H1 (cell line): ENCODE data around the gene BRAT1. TPM values are rescaled to one million over a fixed set of nuclear protein-coding genes. Genes with fewer than 3 reads are reported as not detected.

Experiments used
- CTCF ChIA-PET: fragments of 300-600 bp; sonication (Branson Sonifier 250); formaldehyde crosslinking; loops from one replicate; lab custom pipeline; 2021; ENCODE audit not compliant: partially characterized antibody; lab: Charles Lee
- POLR2A ChIA-PET: fragments of 300-600 bp; sonication (Branson Sonifier 250); formaldehyde crosslinking; loops from one replicate; lab custom pipeline; 2021; ENCODE audit warnings: inconsistent platforms; ENCODE audit not compliant: partially characterized antibody; lab: Charles Lee
- DNase-seq, 2 experiments: peaks; one replicate each; pipeline versions ENCODE4 v3.0.0 to v3.0.0-alpha.2; 2010 to 2022; ENCODE audit warnings: low spot score in 2 of 2, low read depth in 1 of 2, mixed read lengths in 1 of 2
- FAIRE-seq: peaks from 2 replicates; lab custom pipeline; 2011; peaks lifted over from hg19 to GRCh38; lab: Jason Lieb, UNC
- H2AFZ ChIP-seq: 2 replicates; pipeline ENCODE4 v1.8.1; 2012; ENCODE audit warnings: low read length, inconsistent platforms
- H2AK5ac ChIP-seq: 2 replicates; pipeline ENCODE4 v1.6.1; 2013; ENCODE audit warnings: low read depth, low read length
- H2BK120ac ChIP-seq: replicated peaks from 2 replicates; pipeline ENCODE3; 2013; ENCODE audit warnings: low read depth, low read length, inconsistent platforms
- H2BK12ac ChIP-seq: 2 replicates; pipeline ENCODE4 v1.6.1; 2013; ENCODE audit warnings: low read depth, low read length
- H2BK15ac ChIP-seq: 2 replicates; pipeline ENCODE4 v1.6.1; 2013; ENCODE audit warnings: low read length
- H2BK20ac ChIP-seq: 2 replicates; pipeline ENCODE4 v1.6.1; 2013; ENCODE audit warnings: low read length
- H2BK5ac ChIP-seq: 2 replicates; pipeline ENCODE4 v1.6.1; 2013; ENCODE audit warnings: low read depth, low read length
- H3K14ac ChIP-seq: 2 replicates; pipeline ENCODE4 v1.6.1; 2013; ENCODE audit warnings: inconsistent platforms; ENCODE audit not compliant: insufficient read length
- H3K18ac ChIP-seq: 2 replicates; pipeline ENCODE4 v1.6.1; 2013; ENCODE audit warnings: low read length; ENCODE audit errors: extremely low read depth
- H3K23ac ChIP-seq: 2 replicates; pipeline ENCODE4 v1.6.1; 2013; ENCODE audit warnings: inconsistent platforms; ENCODE audit not compliant: insufficient read length
- H3K23me2 ChIP-seq: 2 replicates; pipeline ENCODE4 v1.6.1; 2013; ENCODE audit warnings: low read depth, low read length
- H3K27ac ChIP-seq: 2 replicates; pipeline ENCODE4 v1.6.1; 2011; ENCODE audit warnings: low read depth, low read length, inconsistent platforms
- H3K27me3 ChIP-seq, 4 experiments: replicated peaks in 1 of 4; 1 replicate in 1 of 4; 2 replicates in 3 of 4; pipeline versions ENCODE4 v1.6.1 to v1.8.1; 2011 to 2013; ENCODE audit warnings: low read length in 3 of 4, mild to moderate bottlenecking in 3 of 4, inconsistent platforms in 2 of 4, mixed read lengths in 2 of 4, moderate library complexity in 1 of 4; ENCODE audit not compliant: control insufficient read depth in 3 of 4, insufficient read depth in 3 of 4; ENCODE audit errors: extremely low read depth in 1 of 4
- H3K36me3 ChIP-seq, 4 experiments: 2 replicates each; pipeline versions ENCODE4 v1.6.1 to v1.8.1; 2011 to 2013; ENCODE audit warnings: mild to moderate bottlenecking in 4 of 4, low read length in 3 of 4, moderate library complexity in 2 of 4, control low read depth in 1 of 4, inconsistent platforms in 1 of 4; ENCODE audit not compliant: insufficient read depth in 4 of 4, control insufficient read depth in 2 of 4
- H3K4ac ChIP-seq: replicated peaks from 2 replicates; pipeline ENCODE3; 2013; ENCODE audit warnings: low read length, low read depth, mixed read lengths, inconsistent platforms; ENCODE audit not compliant: insufficient read length
- H3K4me1 ChIP-seq, 4 experiments: replicated peaks in 1 of 4; 1 replicate in 1 of 4; 2 replicates in 3 of 4; pipeline versions ENCODE4 v1.6.1 to v1.8.1; 2011 to 2013; ENCODE audit warnings: low read length in 3 of 4, inconsistent platforms in 2 of 4, mixed read lengths in 1 of 4; ENCODE audit not compliant: insufficient read depth in 4 of 4, control insufficient read depth in 3 of 4
- H3K4me2 ChIP-seq, 2 experiments: 2 replicates each; pipeline versions ENCODE4 v1.6.1 to v1.8.1; 2011 to 2013; ENCODE audit warnings: low read depth in 2 of 2, low read length in 2 of 2, control low read depth in 1 of 2, inconsistent platforms in 1 of 2, mild to moderate bottlenecking in 1 of 2; ENCODE audit not compliant: insufficient read depth in 1 of 2
- H3K4me3 ChIP-seq, 4 experiments: fragments of 200-600, 300-600 bp in 1 of 4; sonication (generic), shearing (Covaris generic), sonication (Bioruptor Twin) in 1 of 4; 2 replicates each; pipeline versions ENCODE4 v1.5.1 to v1.8.1; 2011 to 2016; ENCODE audit warnings: low read length in 4 of 4, low read depth in 3 of 4, control low read depth in 2 of 4, inconsistent platforms in 2 of 4, mild to moderate bottlenecking in 2 of 4, mixed read lengths in 1 of 4, moderate library complexity in 1 of 4; ENCODE audit not compliant: insufficient read depth in 2 of 4; ENCODE audit errors: extremely low read depth in 1 of 4
- H3K56ac ChIP-seq: replicated peaks from 2 replicates; pipeline ENCODE3; 2013; ENCODE audit warnings: low read depth, mild to moderate bottlenecking, mixed read lengths, low read length, inconsistent platforms; ENCODE audit not compliant: insufficient read length
- H3K79me1 ChIP-seq: 2 replicates; pipeline ENCODE4 v1.6.1; 2013; ENCODE audit warnings: low read depth, low read length, control low read depth
- H3K79me2 ChIP-seq, 2 experiments: 2 replicates each; pipeline versions ENCODE4 v1.6.1 to v1.8.1; 2012 to 2013; ENCODE audit warnings: low read length in 2 of 2, mild to moderate bottlenecking in 2 of 2, inconsistent platforms in 1 of 2; ENCODE audit not compliant: insufficient read depth in 2 of 2, control insufficient read depth in 1 of 2
- H3K9ac ChIP-seq, 4 experiments: replicated peaks in 1 of 4; 1 replicate in 1 of 4; 2 replicates in 3 of 4; pipeline versions ENCODE4 v1.6.1 to v1.8.1; 2011 to 2013; ENCODE audit warnings: low read depth in 3 of 4, low read length in 3 of 4, control low read depth in 2 of 4, mild to moderate bottlenecking in 2 of 4, moderate library complexity in 2 of 4, inconsistent platforms in 1 of 4; ENCODE audit errors: extremely low read depth in 1 of 4
- H3K9me3 ChIP-seq, 2 experiments: 2 replicates each; pipeline versions ENCODE4 v1.6.1 to v1.8.1; 2012 to 2013; ENCODE audit warnings: mild to moderate bottlenecking in 2 of 2, moderate library complexity in 2 of 2, control low read depth in 1 of 2, inconsistent platforms in 1 of 2, low read depth in 1 of 2, low read length in 1 of 2, mixed read lengths in 1 of 2; ENCODE audit not compliant: insufficient read depth in 2 of 2
- H4K20me1 ChIP-seq, 2 experiments: replicated peaks in 1 of 2; 2 replicates each; pipeline versions ENCODE3 to v1.8.1; 2011 to 2013; ENCODE audit warnings: inconsistent platforms in 2 of 2, low read length in 2 of 2, mild to moderate bottlenecking in 1 of 2; ENCODE audit not compliant: insufficient read depth in 2 of 2, control insufficient read depth in 1 of 2
- H4K5ac ChIP-seq: 2 replicates; pipeline ENCODE4 v1.6.1; 2013; ENCODE audit warnings: low read length, low read depth, mixed read lengths, inconsistent platforms; ENCODE audit not compliant: insufficient read length
- H4K8ac ChIP-seq: 2 replicates; pipeline ENCODE4 v1.8.0; 2013; ENCODE audit warnings: mild to moderate bottlenecking, moderate library complexity, low read length, inconsistent platforms; ENCODE audit not compliant: insufficient read depth; ENCODE audit errors: extremely low read depth
- H4K91ac ChIP-seq: replicated peaks from 2 replicates; pipeline ENCODE3; 2013; ENCODE audit warnings: low read length, mixed read lengths, inconsistent platforms; ENCODE audit not compliant: insufficient read length
- ATF3 ChIP-seq: IDR thresholded peaks from 2 replicates; pipeline ENCODE4 v1.6.1; 2011; ENCODE audit warnings: low read depth, mild to moderate bottlenecking, low read length; ENCODE audit not compliant: insufficient read depth
- BACH1 ChIP-seq: IDR thresholded peaks from 2 replicates; pipeline ENCODE4 v1.6.1; 2012; ENCODE audit warnings: low read length, improper control_type of control experiment
- FOSL1 ChIP-seq: IDR thresholded peaks from 2 replicates; pipeline ENCODE4 v1.6.1; 2011; ENCODE audit warnings: mild to moderate bottlenecking, low read depth, low read length, moderate library complexity; ENCODE audit not compliant: insufficient read depth
- KDM4A ChIP-seq: IDR thresholded peaks from one replicate; pipeline ENCODE4 v1.7.1; 2012; ENCODE audit warnings: low read depth, mild to moderate bottlenecking, moderate library complexity, low read length, inconsistent platforms; ENCODE audit not compliant: severe bottlenecking
- RBBP5 ChIP-seq: IDR thresholded peaks from 2 replicates; pipeline ENCODE4 v1.7.1; 2012; ENCODE audit warnings: low read depth, mild to moderate bottlenecking, inconsistent platforms, low read length, moderate library complexity, borderline replicate concordance
- SP4 ChIP-seq: IDR thresholded peaks from 2 replicates; pipeline ENCODE4 v1.6.1; 2012; ENCODE audit warnings: low read length, inconsistent platforms
- TCF12 ChIP-seq: IDR thresholded peaks from 2 replicates; pipeline ENCODE4 v1.6.1; 2011; ENCODE audit warnings: low read depth, mild to moderate bottlenecking, low read length
- WGBS, 2 experiments: shearing (Covaris generic) in 1 of 2; methylation state at CpG; one replicate each; pipeline versions ENCODE4 v1.1.6 to v1.1.7; 2013 to 2015; ENCODE audit warnings: low lambda C conversion rate in 2 of 2, mixed read lengths in 2 of 2, inconsistent platforms in 1 of 2, low coverage in 1 of 2, missing lambda C conversion rate in 1 of 2; ENCODE audit not compliant: insufficient replicate concordance in 2 of 2, insufficient coverage in 1 of 2, insufficient read length in 1 of 2; ENCODE audit errors: extremely low coverage in 1 of 2, missing lambda C conversion rate in 1 of 2; 5-methylcytosine and 5-hydroxymethylcytosine counted together
- polyA plus RNA-seq, 7 experiments: library from polyadenylated mRNA; depleted of rRNA in 3 of 7; stranded (reverse) in 5 of 7; unstranded in 2 of 7; fragments of >200 nt in 5 of 7; fragments of 200-250 nt in 2 of 7; gene quantifications; 1 replicate in 5 of 7; 2 replicates in 1 of 7; 4 replicates in 1 of 7; pipeline versions ENCODE4 v1.2.1 to v1.2.3, GENCODE V29; 2011 to 2013; ENCODE audit warnings: missing spikeins in 2 of 7, mixed read lengths in 2 of 7
- total RNA-seq: library from RNA; stranded (reverse); fragmentation: NEBNext Ultra II Directional; extraction: Animal tissue kit (Norgen Biotek cat#: 25700); gene quantifications from 2 replicates; pipeline ENCODE4 v1.2.1, GENCODE V29; 2021
- TF ChIP-seq, protein P1 (sequence below), 3 experiments: IDR thresholded peaks; 1 replicate in 2 of 3; 2 replicates in 1 of 3; pipeline versions ENCODE4 v1.5.1 to v1.6.1; 2011; ENCODE audit warnings: low read length in 3 of 3, mild to moderate bottlenecking in 3 of 3, inconsistent platforms in 2 of 3, low read depth in 1 of 3, moderate library complexity in 1 of 3; ENCODE audit not compliant: insufficient read depth in 1 of 3; ENCODE audit errors: control extremely low read depth in 1 of 3

BRAT1 gene
- total and polyA plus RNA-seq, 2 of the 8 experiments (the other 6 are each of a cell fraction or from before 2014, with no cell fraction given) = 36.8 to 42.3 TPM

DNA sequence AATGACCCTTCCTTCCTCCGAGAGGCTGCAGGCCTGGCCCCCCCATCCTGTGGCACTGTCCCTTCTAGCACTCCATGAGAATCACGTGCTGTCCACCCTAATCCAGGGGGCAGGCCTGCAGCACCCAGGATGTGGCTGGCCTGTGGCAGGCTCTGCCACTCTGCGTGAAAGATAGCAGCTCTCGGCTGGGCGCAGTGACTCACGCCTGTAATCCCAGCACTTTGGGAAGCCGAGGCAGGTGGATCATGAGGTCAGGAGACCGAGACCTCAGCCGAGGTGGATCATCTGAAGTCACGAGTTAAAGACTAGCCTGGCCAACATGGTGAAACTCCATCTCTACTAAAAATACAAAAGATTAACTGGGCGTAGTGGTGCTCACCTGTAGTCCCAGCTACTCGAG, 54.6 kb downstream of the BRAT1 start:
- H3K18ac ChIP-seq = no peak overlapping the region
- H3K4me3 ChIP-seq = no peak overlapping the region
- peak overlapping the region; percentile 68; the same call in 1 of the 2 replicates for H2BK12ac ChIP-seq
- 0 out of 2 replicates have a peak overlapping the region, but pooled peaks have one; percentile 9 for H2BK20ac ChIP-seq
- DNase-seq = no peak
- H2AFZ ChIP-seq = no peak overlapping the region
- peak overlapping the region; percentile 58 for H4K91ac ChIP-seq
- no peaks in the 10 kb centered on the region for H3K23me2 ChIP-seq
- H3K27ac ChIP-seq = peak overlapping the region; percentile 75; the same call in 1 of the 2 replicates
- no peaks in the 10 kb centered on the region for H3K36me3 ChIP-seq
- CTCF ChIA-PET = interaction anchor here (0.6 to 8.5 kb wide), 10 partner anchors 12 to 142 kb away, joined by 3 to 67 read pairs (median 4); no protein-coding TSS in a partner anchor
- no peak overlapping the region for H3K4me2 ChIP-seq
- H3K4me1 ChIP-seq = peaks cover 0 to 42% (median 34%) of the 10 kb centered on the region in 4 experiments; a peak in 6 of 7 replicates
- no peak for FAIRE-seq
- peak overlapping the region; percentile 74 for H3K4ac ChIP-seq
- H4K20me1 ChIP-seq = no peaks in the 10 kb centered on the region
- H2BK5ac ChIP-seq = peak overlapping the region; percentile 89; the same call in 1 of the 2 replicates
- H3K79me2 ChIP-seq = no peaks in the 10 kb centered on the region
- no peaks in the 10 kb centered on the region for H3K9me3 ChIP-seq
- H3K27me3 ChIP-seq = no peaks in the 10 kb centered on the region
- WGBS, 2 experiments = 90% methylated on average over 12 of the region's 12 CpGs; no CpG with 5 or more reads in 1 of the 2 experiments
- 0 out of 2 replicates have a peak overlapping the region, but pooled peaks have one; percentile 46 for H2BK15ac ChIP-seq
- no peak overlapping the region for H3K56ac ChIP-seq
- H2BK120ac ChIP-seq = peak overlapping the region; percentile 57
- no peak overlapping the region for H3K14ac ChIP-seq
- H3K79me1 ChIP-seq = no peaks in the 10 kb centered on the region; the same call in 1 of the 2 replicates
- peak overlapping the region; percentile 66 for H4K5ac ChIP-seq
- 0 out of 2 replicates have a peak overlapping the region, but pooled peaks have one; percentile 34 for H2AK5ac ChIP-seq
- POLR2A ChIA-PET = interaction anchor here (0.6 to 3.9 kb wide), 8 partner anchors 9 to 799 kb away, joined by 3 to 19 read pairs (median 4); partner anchors contain the start of gene LFNG
- peak overlapping the region; percentile 54 for H4K8ac ChIP-seq
- no peak overlapping the region for H3K23ac ChIP-seq
- no peak overlapping the region; a peak in 1 of 7 replicates for H3K9ac ChIP-seq
- TF ChIP-seq SP4 = no peak
- TF ChIP-seq, protein P1, sequence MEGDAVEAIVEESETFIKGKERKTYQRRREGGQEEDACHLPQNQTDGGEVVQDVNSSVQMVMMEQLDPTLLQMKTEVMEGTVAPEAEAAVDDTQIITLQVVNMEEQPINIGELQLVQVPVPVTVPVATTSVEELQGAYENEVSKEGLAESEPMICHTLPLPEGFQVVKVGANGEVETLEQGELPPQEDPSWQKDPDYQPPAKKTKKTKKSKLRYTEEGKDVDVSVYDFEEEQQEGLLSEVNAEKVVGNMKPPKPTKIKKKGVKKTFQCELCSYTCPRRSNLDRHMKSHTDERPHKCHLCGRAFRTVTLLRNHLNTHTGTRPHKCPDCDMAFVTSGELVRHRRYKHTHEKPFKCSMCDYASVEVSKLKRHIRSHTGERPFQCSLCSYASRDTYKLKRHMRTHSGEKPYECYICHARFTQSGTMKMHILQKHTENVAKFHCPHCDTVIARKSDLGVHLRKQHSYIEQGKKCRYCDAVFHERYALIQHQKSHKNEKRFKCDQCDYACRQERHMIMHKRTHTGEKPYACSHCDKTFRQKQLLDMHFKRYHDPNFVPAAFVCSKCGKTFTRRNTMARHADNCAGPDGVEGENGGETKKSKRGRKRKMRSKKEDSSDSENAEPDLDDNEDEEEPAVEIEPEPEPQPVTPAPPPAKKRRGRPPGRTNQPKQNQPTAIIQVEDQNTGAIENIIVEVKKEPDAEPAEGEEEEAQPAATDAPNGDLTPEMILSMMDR (IDR thresholded peaks at IDR 0.05; ENCODE audit: control extremely low read depth in 1 of 3, insufficient read depth in 1 of 3, low read depth in 1 of 3, low read length in 3 of 3) = no peak
- no peak for TF ChIP-seq ATF3
- TF ChIP-seq RBBP5 = no peak
- no peak for TF ChIP-seq FOSL1
- TF ChIP-seq KDM4A = no peak
- no peak for TF ChIP-seq BACH1
- TF ChIP-seq TCF12 = no peak
